ENCODE results near the gene SLF2. TPM values are rescaled to one million over a fixed set of nuclear protein-coding genes. Genes with fewer than 3 reads are reported as not detected.

Gene SLF2
- total RNA-seq, 1 experiment from 2014 or later, result 23.1 TPM

- TF ChIP-seq, protein P1, sequence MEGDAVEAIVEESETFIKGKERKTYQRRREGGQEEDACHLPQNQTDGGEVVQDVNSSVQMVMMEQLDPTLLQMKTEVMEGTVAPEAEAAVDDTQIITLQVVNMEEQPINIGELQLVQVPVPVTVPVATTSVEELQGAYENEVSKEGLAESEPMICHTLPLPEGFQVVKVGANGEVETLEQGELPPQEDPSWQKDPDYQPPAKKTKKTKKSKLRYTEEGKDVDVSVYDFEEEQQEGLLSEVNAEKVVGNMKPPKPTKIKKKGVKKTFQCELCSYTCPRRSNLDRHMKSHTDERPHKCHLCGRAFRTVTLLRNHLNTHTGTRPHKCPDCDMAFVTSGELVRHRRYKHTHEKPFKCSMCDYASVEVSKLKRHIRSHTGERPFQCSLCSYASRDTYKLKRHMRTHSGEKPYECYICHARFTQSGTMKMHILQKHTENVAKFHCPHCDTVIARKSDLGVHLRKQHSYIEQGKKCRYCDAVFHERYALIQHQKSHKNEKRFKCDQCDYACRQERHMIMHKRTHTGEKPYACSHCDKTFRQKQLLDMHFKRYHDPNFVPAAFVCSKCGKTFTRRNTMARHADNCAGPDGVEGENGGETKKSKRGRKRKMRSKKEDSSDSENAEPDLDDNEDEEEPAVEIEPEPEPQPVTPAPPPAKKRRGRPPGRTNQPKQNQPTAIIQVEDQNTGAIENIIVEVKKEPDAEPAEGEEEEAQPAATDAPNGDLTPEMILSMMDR (conservative IDR thresholded peaks at IDR 0.05), result peak; percentile 98
- H3K9me3 Mint-ChIP-seq, result no peaks in the 10 kb centered on the region; a peak in 1 of 5 replicates
- Histone ChIP-seq H2BK12ac (ENCODE audit: insufficient read length, low read depth, low read length) (no peak overlapping the region), H2BK5ac (ENCODE audit: insufficient read length, low read length) (no peak overlapping the region), H3K79me2 (ENCODE audit: insufficient read depth, low read length) (no peaks in the 10 kb centered on the region), H4K91ac (ENCODE audit: insufficient read length, low read depth, low read length) (no peak overlapping the region), H4K5ac (ENCODE audit: insufficient read length, low read depth, low read length) (no peak overlapping the region), H3K4me2 (ENCODE audit: insufficient read depth, insufficient read length, low read length) (no peak overlapping the region), H2BK120ac (ENCODE audit: low read depth, low read length, poor library complexity, severe bottlenecking) (no peak overlapping the region), H4K8ac (replicated peaks; ENCODE audit: insufficient read length, low read depth, low read length) (no peak overlapping the region), H3T11ph (ENCODE audit: low read length) (no peak overlapping the region), H3K27ac (ENCODE audit: insufficient read length, low read depth, low read length) (no peak overlapping the region), H2AK5ac (ENCODE audit: insufficient read length, low read length) (no peak overlapping the region), H3K27me3 (ENCODE audit: insufficient read depth, low read length) (peaks cover 7% of the 10 kb centered on the region; the same call in 1 of the 2 replicates), H2BK15ac (ENCODE audit: low read depth, low read length) (no peak overlapping the region), H3K23me2 (ENCODE audit: insufficient read length, low read depth, low read length, poor library complexity, severe bottlenecking) (no peaks in the 10 kb centered on the region), H3K9me3 (ENCODE audit: control insufficient read depth, low read depth, low read length) (no peaks in the 10 kb centered on the region), H3K56ac (ENCODE audit: insufficient read length, low read depth, low read length) (no peak overlapping the region), H3K4me1 (ENCODE audit: insufficient read depth, low read length) (no peaks in the 10 kb centered on the region), H3K23ac (ENCODE audit: insufficient read length, low read depth, low read length) (no peak overlapping the region), H3K9ac (ENCODE audit: extremely low read depth, insufficient read length, low read length) (no peak overlapping the region), H2BK20ac (ENCODE audit: low read depth, low read length, poor library complexity, severe bottlenecking) (no peak overlapping the region), H3K4ac (ENCODE audit: low read depth, low read length) (no peak overlapping the region), H3K18ac (ENCODE audit: insufficient read length, low read depth, low read length) (no peak overlapping the region), H3K14ac (ENCODE audit: insufficient read depth, low read length) (no peak overlapping the region), H2AFZ (ENCODE audit: low read length) (no peak overlapping the region), H3K79me1 (ENCODE audit: insufficient read depth, low read depth, low read length, poor library complexity, severe bottlenecking) (no peaks in the 10 kb centered on the region), H4K20me1 (ENCODE audit: control insufficient read depth, insufficient read depth, insufficient read length) (no peaks in the 10 kb centered on the region)
- no CpG with 5 or more reads among the region's 14 CpGs for WGBS (ENCODE audit: extremely low coverage, insufficient read length, low lambda C conversion rate)
- DNase-seq, result peak; percentile 86
- H3K27ac Mint-ChIP-seq, result peak overlapping the region in 1 of 3 experiments; percentile 32; a peak in 2 of 7 replicates
- peaks cover 24 to 46% of the 10 kb centered on the region in 2 experiments for H3K4me1 Mint-ChIP-seq
- H3K4me3 Mint-ChIP-seq, result peak overlapping the region in 1 of 2 experiments; percentile 2; a peak in 1 of 5 replicates
- no peaks in the 10 kb centered on the region for H3K36me3 Mint-ChIP-seq (ENCODE audit: insufficient read depth in 1 of 3, low read depth in 3 of 3)
- peaks cover 41% of the 10 kb centered on the region for H3K27me3 Mint-ChIP-seq (ENCODE audit: low read depth)
Observed at GRCh38 chr10:101012525-101013364, 100.0 kb downstream of the SLF2 start.

Measured in H9 (cell line).